Right ventricle myocardium inferior (tissue), 1 donor: Measurements from ENCODE around the gene DPP3. TPM values are rescaled to one million over a fixed set of nuclear protein-coding genes. Genes with fewer than 3 reads are reported as not detected.
A peak's percentile ranks its signal among the peaks of the same experiment; 100 is the strongest.
"Not testable (repeated sequence)": the region's sequence is repeated elsewhere in the genome, so short reads cannot be mapped to it uniquely, and the experiment has no call there.

Source experiments
- ATAC-seq: fragments of 200-7000 bp; cut with Tn5 transposase; one replicate; pipeline ENCODE4 v1.9.1; 2020; ENCODE audit warnings: mild to moderate bottlenecking, moderate library complexity
- DNase-seq: peaks from one replicate; pipeline ENCODE4 v3.0.0; 2021; ENCODE audit errors: missing footprints
- intact Hi-C: fragments of 100-400 bp; cut with DNase I; formaldehyde crosslinking; loops from one replicate; pipeline ENCODE4 v1.11.0; 2022
- total RNA-seq: library from RNA; stranded (reverse); fragmentation: NEBNext Ultra II Directional; extraction: Animal tissue kit (Norgen Biotek cat#: 25700); gene quantifications from one replicate; pipeline ENCODE4 v1.2.1, GENCODE V29; 2021
- donor health status: DM: no; HTN: yes; CAD: no; lungs with severe emphysema.

The DPP3 gene
- total RNA-seq, 1 donor from 2014 or later = 15.8 TPM

DNA sequence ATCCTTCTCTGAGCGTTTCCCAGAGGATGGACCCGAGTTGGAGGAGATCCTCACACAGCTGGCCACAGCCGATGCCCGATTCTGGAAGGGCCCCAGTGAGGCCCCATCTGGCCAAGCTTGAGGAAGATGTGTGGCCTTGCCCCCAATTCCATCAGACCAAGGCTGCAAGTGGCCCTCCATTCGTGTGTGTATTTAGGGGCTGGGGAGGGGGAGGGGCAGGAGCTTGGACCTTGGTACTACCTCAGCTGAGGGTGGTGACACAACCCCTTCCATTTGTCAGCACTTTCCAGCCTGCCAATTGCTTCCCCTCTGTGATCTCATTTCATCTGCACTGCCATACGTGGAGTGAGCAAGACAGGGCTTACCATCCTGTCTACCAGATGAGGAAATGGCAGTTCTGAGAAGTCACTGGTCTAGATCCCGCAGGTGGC lies 28.9 kb downstream of the DPP3 start:
- intact Hi-C loops = no loop called here
- DNase-seq (no peak), ATAC-seq (no peak)

DNA sequence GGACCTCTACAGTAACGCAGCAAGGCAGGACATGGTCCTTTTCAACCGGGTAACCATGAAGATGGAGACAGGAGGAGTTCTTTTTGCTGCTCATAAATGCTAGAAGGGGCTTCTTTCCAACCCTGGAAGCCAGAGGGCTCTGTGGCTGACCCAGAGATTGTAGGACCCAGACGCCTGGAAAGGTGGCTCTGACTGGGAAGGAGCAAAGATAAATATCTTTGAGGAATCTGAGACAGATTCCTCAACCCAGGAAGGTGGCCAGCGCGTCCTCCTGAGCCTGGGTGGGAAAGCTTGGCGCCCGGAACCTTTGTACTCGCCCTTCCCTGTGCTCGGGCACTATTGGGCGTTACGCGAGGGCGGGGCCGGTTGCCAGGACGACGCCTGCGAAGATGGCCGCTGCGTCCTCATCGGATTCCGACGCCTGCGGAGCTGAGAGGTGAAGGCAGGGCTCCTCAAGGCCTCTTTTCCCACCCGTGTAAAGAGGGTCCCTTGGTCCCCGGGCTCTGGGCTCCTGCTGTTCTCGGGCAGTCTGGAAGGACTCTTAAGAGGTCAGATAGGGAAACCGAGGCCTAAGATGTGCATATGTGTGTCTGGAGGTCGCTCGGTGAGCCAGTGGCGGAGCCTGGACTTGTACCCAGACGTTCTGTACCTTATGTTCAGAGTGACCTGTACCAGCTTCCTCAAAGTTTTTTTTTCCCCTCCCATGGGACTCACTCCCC lies 30.2 kb downstream of the DPP3 start, which contains the start of gene BBS1:
TSS of gene BBS1 (plus strand) at position 365 of the 719 bp plus-strand sequence. CDS start at position 390, 25 bp downstream.
- intact Hi-C loops = no loop called here
- DNase-seq (peak; percentile 95), ATAC-seq (peak; percentile 94)

DNA sequence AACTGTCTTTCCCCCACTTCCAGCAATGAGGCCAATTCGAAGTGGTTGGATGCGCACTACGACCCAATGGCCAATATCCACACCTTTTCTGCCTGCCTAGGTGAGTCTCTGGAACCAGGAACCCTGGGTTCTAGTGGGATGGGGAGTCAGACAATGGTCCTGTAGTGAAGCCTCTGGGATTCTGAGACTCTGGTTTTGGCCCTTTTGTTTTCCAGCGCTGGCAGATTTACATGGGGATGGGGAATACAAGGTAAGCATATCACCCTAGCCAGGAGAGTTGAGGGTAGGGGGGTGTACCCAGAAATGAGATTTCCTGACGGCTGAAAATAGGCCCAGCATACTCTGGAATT lies 30.7 kb downstream of the DPP3 start:
- intact Hi-C loops = no loop called here
- ATAC-seq = no peak
- DNase-seq = no peak

DNA sequence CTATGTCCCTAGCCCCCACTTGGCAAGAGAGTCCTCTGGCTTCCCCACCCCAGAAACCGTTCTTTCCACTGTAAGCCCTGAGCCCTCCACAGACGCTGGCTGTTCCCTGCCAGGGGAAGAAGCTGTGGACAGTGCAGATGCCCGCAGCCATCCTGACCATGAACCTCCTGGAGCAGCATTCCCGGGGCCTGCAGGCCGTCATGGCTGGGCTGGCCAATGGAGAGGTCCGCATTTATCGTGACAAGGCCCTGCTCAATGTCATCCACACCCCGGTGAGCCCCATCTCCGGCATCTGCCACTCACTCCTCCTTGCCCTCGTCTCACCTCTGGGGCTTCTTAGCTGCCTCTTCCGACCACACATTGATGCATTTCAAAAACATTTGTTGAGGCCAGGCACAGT lies 43.4 kb downstream of the DPP3 start:
- ATAC-seq (peak; percentile 88), DNase-seq (no peak)
- intact Hi-C loops = no loop called here

DNA sequence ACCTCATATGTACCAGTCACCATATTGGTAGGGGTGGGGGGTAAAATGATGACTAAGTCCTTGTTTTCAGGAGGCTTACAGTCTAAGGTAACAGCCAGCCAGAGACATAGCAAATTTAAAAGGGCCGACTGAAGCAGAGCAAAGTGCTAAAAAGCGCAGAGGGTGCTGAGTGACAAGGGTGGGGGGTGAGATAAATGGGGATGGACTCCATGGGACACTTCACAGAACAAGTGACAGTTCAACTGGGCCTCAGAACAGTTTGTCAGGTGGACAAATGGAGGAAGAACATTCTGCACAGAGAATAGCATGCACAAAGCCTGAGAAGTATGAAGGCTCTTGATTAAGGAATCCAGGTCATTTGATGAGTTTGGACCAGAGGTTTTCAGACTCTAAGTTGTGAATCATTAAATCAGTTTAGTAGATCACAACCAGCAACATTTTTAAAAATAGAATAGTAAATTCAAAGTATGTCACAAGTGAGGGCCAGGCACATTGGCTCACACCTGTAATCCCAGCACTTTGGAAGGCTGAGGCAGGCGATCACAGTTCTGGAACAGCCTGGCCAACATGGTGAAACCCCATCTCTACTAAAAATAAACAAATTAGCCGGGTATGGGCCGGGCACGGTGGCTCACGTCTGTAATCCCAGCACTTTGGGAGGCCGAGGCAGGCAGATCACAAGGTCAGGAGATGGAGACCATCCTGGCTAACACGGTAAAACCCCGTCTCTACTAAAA lies 44.2 kb downstream of the DPP3 start:
- no peak for ATAC-seq
- intact Hi-C loops = no loop called here
- DNase-seq = no peak

DNA sequence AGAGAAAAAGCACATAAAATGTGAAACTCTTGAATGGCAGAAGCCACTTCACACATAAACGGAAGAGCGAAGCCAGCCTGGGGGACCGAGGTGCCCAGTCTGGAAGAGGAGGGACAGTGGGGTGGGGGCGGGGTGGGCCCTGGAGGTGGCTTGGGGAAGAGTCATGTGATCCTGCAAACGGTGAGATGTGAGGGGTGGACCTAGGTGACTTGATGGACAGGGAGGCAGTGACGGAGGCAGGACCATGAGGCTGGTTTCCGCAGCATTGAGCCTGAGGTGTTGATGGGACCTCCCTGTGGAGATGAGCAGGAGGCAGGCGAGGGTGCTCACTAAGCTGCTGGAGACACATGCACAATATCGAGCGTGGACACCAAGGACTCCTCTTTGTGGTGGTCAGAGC lies 48.8 kb downstream of the DPP3 start:
- intact Hi-C loops = no loop called here
- ATAC-seq = no peak
- no peak for DNase-seq

DNA sequence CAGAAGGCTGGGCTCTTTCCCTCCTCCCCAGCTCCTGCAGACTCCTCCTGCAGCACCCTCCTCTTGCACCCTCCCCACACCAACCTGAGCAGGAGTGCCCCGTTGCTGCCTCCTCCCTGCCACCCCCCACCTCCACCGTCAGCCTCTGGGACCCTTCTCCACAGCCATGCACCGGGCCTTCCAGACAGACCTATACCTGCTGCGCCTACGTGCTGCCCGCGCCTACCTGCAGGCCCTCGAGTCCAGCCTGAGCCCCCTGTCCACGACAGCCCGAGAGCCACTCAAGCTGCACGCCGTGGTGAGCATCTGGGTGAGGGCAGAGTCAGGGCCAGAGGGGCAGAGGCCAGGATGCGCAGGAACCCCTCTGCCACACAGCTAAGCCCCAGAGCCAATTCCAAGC lies 49.4 kb downstream of the DPP3 start:
- no peak for ATAC-seq
- intact Hi-C loops = no loop called here
- DNase-seq = no peak

DNA sequence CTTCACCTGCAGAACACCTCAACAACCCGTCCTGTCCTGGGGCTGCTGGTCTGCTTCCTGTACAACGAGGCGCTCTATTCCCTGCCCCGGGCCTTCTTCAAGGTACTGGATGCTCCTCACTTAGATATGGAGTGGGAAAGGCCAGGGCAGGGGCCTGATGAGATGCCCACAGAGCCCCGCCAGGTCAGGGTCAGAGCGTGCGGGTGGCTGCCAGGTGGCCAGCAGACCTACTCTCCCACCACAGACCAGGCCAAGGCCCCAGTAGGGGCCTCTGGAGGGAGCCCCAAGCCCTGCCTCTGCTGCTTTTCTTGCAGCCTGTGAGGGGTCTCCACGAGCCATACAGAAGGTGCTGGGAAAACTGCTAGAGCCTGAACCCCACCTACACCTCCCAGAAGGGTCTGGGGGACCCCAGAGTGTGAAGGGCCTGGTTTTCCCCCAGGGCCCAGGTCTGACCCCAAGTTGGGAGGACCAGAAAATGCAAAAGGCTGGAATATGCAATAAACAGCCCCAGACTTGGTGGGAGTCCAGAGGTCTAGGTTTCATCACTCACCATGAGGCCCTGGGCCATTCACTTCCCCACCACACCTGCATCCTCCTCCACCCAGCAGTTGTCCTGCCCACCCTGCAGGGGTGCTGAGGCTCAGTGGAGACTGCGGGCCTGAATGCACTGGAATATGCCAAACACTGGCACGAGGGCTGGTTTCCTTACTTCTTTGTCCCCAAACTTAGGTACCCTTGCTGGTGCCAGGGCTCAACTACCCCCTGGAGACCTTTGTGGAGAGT lies 50.9 kb downstream of the DPP3 start:
- intact Hi-C loops = no loop called here
- ATAC-seq = no peak
- no peak for DNase-seq

DNA sequence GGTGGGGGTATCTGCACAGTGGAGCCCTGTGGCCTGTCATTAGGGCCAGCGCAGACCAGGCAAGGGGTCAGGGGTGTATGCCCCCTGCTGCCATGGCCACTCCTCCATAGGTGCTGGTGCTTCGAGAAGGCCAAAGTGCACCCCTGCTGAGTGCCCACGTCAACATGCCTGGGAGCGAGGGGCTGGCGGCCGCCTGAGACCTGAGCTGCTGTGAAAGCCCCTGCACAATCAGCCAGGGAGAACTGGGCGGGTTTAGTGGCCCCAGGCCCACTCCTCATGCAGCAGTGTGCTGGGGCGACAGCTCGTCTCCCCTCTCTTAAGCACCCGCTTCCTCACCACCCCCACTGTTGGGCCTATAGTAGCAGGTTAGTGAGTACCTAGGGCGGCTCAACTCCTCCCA lies 51.6 kb downstream of the DPP3 start:
- intact Hi-C loops = no loop called here
- ATAC-seq (no peak), DNase-seq (no peak)

DNA sequence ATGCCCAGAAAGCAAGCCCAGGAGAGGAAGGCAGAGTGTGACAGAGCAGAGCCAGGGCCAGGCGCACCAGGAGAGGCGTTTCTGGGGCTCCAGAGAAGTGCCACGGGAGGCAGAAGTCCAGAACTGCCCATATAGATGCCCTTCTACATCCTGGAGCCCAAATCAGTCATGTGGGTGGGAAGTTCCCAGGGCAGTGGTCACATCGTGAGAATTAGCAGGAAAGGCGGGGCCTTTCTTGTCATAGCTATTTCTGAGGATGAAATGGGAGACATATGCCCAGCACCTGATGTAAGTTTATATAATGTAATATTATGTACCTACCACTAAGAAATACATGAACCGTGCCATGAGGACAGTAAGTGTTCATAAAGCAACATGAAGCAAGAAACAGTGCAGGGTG lies 52.5 kb downstream of the DPP3 start:
- intact Hi-C loops = no loop called here
- ATAC-seq (no peak), DNase-seq (no peak)

DNA sequence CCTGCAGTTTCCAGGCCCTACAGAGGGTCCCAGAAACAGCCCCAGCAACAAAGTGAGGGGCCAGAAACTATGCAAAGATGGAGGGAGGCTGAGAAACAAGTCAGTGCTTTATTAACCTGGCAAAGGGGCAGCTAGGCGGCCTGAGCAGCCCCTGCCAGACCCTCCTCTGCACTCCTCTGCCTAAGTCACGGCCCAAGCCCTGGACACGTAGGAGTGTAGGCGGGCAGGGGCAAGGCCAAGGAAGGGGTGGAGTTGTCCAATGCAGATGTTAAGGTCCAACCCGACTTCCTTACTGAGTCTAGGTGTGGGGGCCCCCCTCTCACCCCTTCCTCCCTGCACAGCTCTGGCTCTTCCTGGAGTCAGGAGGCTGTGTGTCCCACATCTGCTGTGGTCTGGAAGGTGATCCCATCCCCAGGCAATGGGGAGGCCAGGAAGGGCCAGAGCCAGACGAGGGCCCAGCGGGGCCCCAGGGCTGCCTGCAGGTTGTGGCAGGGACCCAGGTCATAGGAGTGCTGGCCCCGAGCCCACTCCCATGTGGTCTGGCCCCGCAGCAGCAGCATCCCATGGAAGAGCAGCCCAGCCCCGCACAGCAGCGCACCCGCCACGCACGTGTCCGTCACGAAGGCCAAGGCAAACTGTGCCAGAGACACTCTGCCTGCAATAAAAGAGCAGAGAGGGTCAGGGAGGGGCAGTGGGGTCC lies 59.1 kb downstream of the DPP3 start:
- ATAC-seq (no peak), DNase-seq (no peak)
- intact Hi-C loops = no loop called here

DNA sequence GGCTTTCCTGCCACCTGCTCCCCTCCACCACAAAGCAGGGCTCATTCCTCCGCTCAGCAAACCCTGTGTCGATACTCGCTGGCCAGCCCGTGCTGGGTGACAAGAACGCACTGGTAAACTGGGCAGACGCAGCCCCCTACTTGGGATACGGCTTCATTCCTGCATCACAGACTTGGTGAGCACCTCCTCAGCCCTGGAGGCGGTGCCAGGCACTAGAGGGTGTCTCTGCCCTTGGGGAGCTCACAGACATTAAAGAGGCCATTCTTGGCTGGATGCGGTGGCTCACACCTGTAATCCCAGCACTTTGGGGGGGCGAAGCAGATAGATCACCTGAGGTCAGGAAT lies 59.6 kb downstream of the DPP3 start:
- intact Hi-C loops = no loop called here
- DNase-seq (no peak), ATAC-seq (peak; percentile 11)

DNA sequence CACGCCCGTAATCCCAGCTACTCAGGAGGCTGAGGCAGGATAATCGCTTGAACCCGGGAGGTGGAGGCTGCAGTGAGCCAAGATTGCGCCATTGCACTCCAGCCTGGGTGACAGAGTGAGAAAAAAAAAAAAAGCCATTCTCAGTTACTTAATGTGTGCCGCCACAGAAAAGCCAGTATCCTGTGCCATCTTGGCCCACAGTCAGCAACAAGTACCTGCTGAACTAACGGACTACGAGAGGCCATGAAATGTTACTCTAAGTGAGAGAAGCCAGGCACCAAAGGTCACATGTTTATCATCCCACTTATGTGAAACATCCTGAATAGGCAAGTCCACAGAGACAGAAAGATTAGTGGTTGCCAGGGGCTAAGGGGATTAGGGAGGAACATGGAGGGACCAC lies 60.4 kb downstream of the DPP3 start:
- intact Hi-C loops, DNase-seq, ATAC-seq: not testable (repeated sequence)

DNA sequence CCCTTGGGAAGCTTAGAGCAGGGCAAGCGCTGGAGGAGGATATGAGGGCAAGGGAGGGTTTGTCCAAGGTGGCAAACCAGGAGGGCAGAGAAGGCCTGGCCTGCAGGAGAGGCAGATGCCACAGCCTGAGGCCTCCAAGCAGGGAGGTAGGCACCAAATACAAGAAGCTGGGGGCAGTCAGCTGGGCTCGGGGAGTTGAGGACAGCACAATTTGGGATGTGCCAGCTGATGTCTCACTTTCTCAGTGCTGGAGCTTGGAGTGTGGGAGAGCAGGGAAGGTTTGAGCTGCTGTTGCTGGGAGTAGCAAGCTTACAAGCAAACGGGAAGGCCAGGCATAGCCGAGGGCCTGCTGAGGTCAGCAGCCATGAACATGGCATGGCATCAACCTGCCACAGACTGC lies 61.7 kb downstream of the DPP3 start:
- DNase-seq = no peak
- intact Hi-C loops = no loop called here
- ATAC-seq = no peak

DNA sequence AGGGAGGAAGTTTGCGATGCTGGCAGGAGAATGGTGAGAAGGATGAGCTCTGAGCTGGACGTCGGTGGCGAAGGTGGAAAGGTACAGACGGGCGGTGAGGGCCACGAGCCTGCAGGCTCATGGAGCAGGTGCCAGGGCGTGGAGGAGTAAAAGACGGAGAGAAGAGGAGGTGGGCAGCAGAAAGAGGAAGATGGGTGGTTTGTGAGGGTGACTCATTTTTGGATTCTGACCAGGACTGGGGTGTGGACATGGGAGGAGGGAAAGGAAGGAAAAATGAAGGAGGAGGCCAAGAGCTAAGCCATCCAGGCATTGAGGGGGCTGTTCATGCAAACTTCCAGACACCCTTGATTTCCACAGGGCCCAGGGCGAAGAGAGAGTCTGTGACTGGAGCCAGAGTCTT lies 62.1 kb downstream of the DPP3 start:
- DNase-seq (no peak), ATAC-seq (no peak)
- intact Hi-C loops = no loop called here

DNA sequence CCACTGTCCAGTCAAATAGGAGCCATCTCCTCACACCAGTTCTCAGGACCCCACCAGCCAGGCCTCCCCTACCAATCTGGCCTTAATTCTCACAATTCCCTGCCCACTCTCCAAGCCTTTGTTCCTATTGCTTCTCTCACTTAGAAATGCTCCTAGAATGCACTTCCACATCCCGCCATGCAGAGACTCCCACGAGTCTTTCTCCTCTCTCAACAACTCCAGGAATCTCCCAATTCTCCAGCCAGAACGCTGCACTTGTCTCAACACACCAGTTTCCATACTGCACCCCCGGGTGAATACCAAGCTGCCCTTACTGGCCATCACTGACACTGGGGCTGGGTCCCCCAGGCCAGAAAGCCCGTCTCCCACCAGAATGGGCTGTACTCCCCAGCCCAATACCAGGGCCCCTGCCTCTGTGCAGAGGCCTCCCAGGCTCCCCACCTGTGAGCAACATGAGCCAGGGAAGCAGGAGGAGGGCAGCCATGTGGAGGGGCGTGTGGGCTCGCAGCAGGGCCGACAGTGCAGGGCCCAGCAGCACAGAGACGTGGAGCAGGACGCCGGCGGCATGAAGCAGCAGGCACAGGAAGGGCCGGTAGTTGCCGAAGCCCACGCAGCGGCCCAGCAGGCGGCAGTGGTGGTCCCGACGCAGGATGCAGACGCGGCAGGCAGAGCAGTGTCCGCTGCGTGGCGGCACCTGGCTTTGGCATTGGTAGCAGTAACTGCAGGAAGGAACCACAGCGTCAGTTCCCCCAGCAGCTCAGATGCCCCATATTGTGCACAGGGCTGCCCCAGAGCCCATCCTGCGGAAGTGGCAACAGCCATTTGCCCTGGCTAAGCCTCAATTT lies 63.3 kb downstream of the DPP3 start:
- no peak for ATAC-seq
- peak; percentile 76 for DNase-seq
- intact Hi-C loops = loop anchor here (1.0 kb wide), 2 partner anchors 26 to 30 kb away; no protein-coding TSS in a partner anchor

DNA sequence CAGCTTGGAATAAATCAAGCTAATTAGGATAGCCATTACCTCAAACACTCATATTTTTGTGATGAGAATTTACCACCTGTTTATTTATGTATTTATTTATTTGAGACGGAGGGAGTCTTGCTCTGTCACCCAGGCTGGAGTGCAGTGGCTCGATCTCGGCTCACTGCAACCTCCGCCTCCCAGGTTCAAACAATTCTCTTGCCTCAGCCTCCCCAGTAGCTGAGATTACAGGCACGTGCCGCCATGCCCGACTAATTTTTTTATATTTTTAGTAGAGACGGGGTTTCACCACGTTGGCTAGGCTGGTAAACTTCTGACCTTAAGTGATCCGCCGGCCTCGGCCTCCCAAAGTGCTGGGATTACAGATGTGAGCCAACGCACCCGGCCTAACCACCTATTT lies 64.7 kb downstream of the DPP3 start:
- intact Hi-C loops = loop anchor here (1.0 kb wide), 1 partner anchor 32 kb away; no protein-coding TSS in a partner anchor
- DNase-seq = peak; percentile 33
- not testable (repeated sequence) for ATAC-seq

DNA sequence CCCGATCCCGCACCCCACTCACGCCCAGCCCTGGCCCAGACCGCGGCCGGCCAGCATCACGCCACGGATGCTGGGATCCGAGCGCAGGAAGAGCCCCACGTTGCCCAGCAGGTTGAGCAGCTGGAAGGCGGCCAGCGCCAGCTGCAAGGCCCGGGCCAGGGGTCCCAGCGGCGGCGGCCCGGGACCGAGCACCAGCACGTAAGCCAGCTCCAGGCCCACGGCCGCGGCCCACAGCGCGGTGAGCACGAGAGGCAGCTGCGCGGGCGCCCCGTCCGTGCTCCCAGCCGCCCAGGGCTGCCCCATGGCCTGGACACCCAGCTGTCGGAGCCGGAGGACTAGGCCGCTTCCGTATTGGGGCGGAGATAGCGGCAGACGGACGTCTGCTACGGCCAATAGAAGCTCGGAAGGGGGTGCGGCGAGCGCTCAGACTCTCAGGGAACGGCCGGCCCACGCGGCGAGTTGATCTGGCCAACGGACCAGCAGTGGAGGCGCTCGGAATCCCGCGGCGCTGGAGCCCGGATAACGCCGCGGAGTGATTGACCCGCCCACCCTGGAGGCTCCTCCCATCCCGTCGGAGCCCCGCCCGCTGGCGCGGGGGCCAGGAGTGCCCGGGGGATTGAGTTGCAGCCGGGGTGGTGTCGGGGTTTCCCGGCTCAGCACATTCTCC lies 65.6 kb downstream of the DPP3 start, which contains the start of gene ZDHHC24:
TSS of gene ZDHHC24 (minus strand) at position 348 of the 667 bp plus-strand sequence. CDS start at position 303, 45 bp downstream.
- intact Hi-C loops = loop anchor here (1.0 kb wide), 1 partner anchor 80 kb away; the partner anchor contains the start of gene PELI3
- DNase-seq = peak; percentile 99
- ATAC-seq = peak; percentile 98
